Effector memory CD4-positive, alpha-beta T cell (primary cell): Measurements from ENCODE around the gene FGF9.

ENCODE experiments used
- DNase-seq, 3 donors: peaks; one replicate each; pipeline ENCODE4 v3.0.0-alpha.2; 2020
- H3K27ac ChIP-seq: 2 replicates; pipeline ENCODE4 v1.7.0; 2013; ENCODE audit warnings: mild to moderate bottlenecking, low read length, moderate library complexity; ENCODE audit not compliant: insufficient read depth, poor library complexity, severe bottlenecking
- H3K27me3 ChIP-seq: replicated peaks from 2 replicates; pipeline ENCODE4 v1.7.0; 2013; ENCODE audit warnings: mild to moderate bottlenecking, low read length; ENCODE audit not compliant: insufficient read depth, control insufficient read depth, poor library complexity, severe bottlenecking
- H3K36me3 ChIP-seq: 2 replicates; pipeline ENCODE4 v1.7.0; 2013; ENCODE audit warnings: mild to moderate bottlenecking, low read length, moderate library complexity; ENCODE audit not compliant: control insufficient read depth, insufficient read depth
- H3K4me1 ChIP-seq: 2 replicates; pipeline ENCODE4 v1.7.0; 2013; ENCODE audit warnings: low read length, mild to moderate bottlenecking; ENCODE audit not compliant: control insufficient read depth, insufficient read depth, poor library complexity, severe bottlenecking
- H3K4me3 ChIP-seq: 2 replicates; pipeline ENCODE4 v1.7.0; 2013; ENCODE audit warnings: low read length, low read depth, mild to moderate bottlenecking; ENCODE audit not compliant: insufficient read depth, poor library complexity, severe bottlenecking
- H3K9me3 ChIP-seq: 2 replicates; pipeline ENCODE4 v1.7.0; 2013; ENCODE audit warnings: mild to moderate bottlenecking, low read length, moderate library complexity; ENCODE audit not compliant: control insufficient read depth

Gene FGF9

DNA sequence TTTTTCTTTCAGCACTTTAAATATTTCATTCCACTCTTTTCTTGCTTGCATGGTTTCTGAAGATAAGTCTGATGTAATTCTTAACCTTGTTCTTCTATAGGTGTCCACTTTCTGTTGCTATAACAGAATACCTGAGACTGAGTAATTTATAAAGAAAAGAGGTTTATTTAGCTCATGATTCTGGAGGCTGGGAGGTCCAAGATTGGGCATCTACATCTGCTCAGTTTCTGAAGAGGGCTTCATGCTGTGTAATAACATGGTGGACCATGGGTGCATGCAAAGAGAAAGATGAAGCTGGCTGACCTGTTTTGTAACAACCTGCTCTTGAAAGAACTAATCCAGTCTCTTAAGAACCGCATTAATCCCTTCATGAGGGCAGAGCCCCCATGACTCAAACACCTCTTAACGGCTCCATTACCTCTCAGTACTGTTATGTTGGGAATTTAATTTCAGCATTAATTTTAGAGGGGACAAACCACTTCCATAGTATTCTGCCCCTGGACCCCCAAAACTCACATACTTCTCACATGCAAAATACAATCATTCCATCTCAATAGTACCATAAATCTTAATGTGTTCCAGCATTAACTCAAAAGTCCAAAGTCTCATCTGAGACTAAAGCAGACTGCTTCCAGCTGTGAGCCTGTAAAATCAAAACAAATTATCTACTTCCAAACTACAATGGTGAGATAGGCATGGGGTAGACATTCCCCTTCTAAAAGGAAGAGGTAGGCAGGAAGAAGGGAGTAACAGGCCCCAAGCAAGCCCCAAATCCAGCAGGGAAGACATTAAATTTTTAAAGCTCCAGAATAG is 9.6 kb upstream of the FGF9 start:
- H3K9me3 ChIP-seq, result no peaks in the 10 kb centered on the region
- no peak overlapping the region for H3K27ac ChIP-seq
- H3K4me3 ChIP-seq, result no peak overlapping the region
- no peak for DNase-seq
- H3K27me3 ChIP-seq, result no peaks in the 10 kb centered on the region
- H3K4me1 ChIP-seq, result no peaks in the 10 kb centered on the region
- no peaks in the 10 kb centered on the region for H3K36me3 ChIP-seq

DNA sequence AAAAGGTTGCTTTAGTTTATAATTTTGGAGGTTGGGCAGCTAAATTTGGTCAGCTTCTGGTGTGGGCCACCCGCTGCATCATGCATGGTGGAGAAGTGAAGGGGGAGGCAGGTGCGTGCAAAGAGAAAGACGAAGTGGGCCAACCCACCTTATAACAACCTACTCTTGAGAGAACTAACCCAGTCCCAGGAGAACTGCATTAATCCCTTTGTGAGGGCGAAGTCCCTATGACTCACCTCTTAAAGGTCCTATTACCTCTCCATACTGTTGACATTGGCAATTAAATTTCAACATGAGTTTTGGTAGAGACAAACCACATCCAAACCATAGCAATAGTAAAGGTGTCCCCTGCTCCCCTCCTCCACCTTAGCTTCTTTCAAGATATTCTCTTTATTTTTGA is 7.7 kb upstream of the FGF9 start:
- Histone ChIP-seq H3K36me3 (no peaks in the 10 kb centered on the region), H3K4me1 (no peaks in the 10 kb centered on the region), H3K27ac (no peak overlapping the region), H3K27me3 (no peaks in the 10 kb centered on the region), H3K9me3 (no peaks in the 10 kb centered on the region), H3K4me3 (no peak overlapping the region)
- no peak for DNase-seq

DNA sequence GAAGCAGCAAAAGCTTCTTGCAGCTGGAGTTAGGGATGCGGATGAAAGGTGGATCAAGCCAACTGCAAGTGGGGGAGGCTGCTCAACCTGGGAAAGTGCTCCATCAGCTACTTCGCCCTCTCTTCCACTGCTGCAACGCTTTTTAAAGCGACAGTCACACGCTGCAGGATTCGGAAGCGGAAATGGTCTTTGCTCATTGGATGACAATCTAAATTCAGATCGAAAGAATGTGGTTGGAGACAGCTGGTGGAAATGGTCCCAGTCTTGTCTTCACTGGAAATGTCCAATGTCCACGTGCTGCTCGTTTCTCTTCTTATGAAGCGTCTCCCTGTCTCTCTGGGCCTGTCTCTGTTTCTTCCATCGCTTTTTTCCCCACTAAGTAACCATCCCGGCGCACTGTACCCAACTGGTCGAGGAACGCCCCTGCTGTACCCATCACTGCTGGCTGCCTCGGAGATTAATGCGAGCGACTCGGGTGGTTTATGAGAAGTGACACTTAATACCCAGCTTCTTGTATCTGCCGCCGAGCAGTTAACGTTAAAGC is 2.1 kb upstream of the FGF9 start:
- DNase-seq, result no peak
- no peaks in the 10 kb centered on the region for H3K36me3 ChIP-seq
- H3K4me1 ChIP-seq, result peaks cover 32% of the 10 kb centered on the region
- no peak overlapping the region for H3K27ac ChIP-seq
- no peaks in the 10 kb centered on the region for H3K27me3 ChIP-seq
- peak overlapping the region; percentile 80 for H3K4me3 ChIP-seq
- H3K9me3 ChIP-seq, result no peaks in the 10 kb centered on the region

DNA sequence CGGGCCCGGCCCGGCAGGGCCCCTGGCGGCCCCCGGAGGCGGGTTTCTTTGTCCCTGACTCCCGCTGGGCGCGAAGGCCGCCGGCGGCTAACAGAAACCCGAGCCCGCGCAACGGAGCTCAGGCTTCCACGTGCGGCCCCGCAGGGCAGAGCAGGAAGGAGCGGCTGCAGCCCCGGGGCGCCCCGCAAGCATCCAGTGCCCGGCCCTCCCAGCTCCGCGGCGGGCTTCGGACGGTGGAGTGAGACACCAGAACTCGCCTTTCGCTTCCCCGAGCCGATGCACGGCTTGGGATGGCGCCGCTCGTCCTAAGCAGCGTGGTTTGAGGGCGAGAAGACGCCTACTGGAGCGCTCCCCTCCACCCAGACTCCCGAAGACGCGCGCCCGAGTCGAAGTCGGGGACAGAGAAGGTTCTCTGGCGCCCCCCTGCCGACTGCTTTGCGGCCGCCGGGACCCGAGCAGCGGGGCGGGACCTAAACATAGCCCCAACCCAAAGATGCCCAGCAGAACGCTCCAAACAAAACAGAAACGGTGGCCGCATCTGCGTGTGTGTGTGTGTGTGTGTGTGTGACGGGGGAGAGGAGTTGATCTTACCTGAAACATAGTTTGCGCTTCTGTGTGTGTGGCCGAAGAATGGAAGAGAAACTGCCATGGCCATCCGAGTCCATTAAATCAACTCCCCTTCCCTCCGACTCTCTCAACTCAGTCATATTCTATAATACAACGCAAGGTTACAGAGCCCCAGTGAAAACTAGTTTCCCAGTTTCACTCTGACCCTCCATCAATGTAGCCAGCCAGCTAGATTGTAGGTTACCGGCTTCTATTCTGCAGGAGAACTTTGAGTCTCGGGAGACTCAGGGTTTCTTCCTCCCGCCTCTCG is 629 bp upstream of the FGF9 start:
- peak overlapping the region; percentile 80 for H3K4me3 ChIP-seq
- H3K9me3 ChIP-seq, result no peaks in the 10 kb centered on the region
- peaks cover 32% of the 10 kb centered on the region for H3K4me1 ChIP-seq
- no peaks in the 10 kb centered on the region for H3K27me3 ChIP-seq
- no peak overlapping the region for H3K27ac ChIP-seq
- DNase-seq, result peak in 2 of 3 donors; percentile 14 to 39
- H3K36me3 ChIP-seq, result no peaks in the 10 kb centered on the region

DNA sequence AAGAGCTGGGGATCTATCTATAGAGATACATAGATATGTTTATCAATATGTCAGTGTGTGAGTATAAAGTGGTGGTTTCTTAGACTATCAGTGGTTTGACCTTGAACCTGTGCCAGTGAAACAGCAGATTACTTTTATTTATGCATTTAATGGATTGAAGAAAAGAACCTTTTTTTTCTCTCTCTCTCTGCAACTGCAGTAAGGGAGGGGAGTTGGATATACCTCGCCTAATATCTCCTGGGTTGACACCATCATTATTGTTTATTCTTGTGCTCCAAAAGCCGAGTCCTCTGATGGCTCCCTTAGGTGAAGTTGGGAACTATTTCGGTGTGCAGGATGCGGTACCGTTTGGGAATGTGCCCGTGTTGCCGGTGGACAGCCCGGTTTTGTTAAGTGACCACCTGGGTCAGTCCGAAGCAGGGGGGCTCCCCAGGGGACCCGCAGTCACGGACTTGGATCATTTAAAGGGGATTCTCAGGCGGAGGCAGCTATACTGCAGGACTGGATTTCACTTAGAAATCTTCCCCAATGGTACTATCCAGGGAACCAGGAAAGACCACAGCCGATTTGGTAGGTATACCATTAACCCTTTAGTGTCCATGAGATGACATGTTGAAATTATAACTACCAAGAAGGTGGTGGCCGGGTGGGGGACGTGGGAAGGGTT is 880 bp downstream of the FGF9 start:
- Histone ChIP-seq H3K36me3 (no peaks in the 10 kb centered on the region), H3K27ac (no peak overlapping the region), H3K27me3 (peaks cover 5% of the 10 kb centered on the region), H3K4me3 (peak overlapping the region; percentile 80), H3K9me3 (no peaks in the 10 kb centered on the region), H3K4me1 (peaks cover 37% of the 10 kb centered on the region)
- no peak for DNase-seq

DNA sequence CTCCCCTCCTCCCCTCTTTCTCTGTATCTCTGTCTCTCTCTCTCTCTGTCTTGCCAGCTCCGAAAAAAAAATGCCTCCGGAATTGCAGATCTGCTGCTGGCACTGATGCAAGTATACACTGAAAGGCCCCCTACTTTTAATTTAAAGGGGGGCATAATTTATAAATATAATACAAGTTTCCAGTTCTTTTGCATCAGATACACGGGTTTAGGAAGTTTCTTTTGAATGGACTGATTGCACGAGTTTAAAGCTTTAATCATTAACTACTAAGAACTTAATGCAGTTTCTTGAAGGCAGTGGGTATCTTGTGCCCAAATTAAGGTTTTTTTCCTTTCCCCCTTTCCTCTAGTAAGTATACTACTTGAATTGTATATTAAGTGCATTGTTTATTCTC is 1.4 kb downstream of the FGF9 start:
- Histone ChIP-seq H3K9me3 (no peaks in the 10 kb centered on the region), H3K27ac (no peak overlapping the region), H3K4me1 (peaks cover 37% of the 10 kb centered on the region), H3K27me3 (peaks cover 5% of the 10 kb centered on the region), H3K4me3 (peak overlapping the region; percentile 86), H3K36me3 (no peaks in the 10 kb centered on the region)
- no peak for DNase-seq

DNA sequence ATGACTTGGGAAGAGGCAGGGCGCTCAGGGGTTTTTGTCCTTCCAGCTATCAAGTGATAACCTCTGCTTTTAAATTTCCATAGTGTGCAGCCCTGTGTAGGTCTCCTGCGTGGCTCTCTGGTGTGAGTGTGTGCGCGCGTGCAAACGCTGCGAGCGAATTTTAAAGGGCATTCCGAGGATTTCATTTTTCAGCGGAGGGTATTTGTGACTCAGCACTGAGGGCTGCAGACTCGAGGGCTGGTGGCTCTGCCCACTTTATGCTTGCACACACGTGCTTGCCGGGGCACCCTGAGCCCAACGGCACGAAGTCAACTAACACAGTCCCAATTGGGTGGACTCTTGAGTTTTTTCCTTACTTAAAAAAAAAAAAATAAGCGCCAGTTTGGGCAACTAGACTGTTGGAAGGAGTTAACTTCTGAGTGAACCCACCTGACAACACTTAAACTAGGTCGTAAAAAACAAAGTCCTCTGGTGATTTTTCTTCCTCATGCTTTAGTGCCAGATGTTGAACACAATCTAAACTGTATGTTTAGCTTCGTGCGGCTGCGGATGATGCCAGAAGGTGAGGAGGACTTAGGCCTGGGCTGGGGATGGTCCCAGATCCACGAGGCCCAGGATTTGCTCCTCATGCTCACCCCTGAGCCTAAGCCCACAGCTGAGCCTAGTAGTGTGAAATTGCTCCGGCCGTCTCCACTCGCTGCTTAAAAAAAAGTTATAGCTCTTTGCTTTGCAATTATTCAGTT is 2.1 kb downstream of the FGF9 start:
- H3K36me3 ChIP-seq, result no peaks in the 10 kb centered on the region
- no peaks in the 10 kb centered on the region for H3K9me3 ChIP-seq
- H3K27ac ChIP-seq, result no peak overlapping the region
- H3K4me1 ChIP-seq, result peaks cover 37% of the 10 kb centered on the region
- H3K4me3 ChIP-seq, result peak overlapping the region; percentile 86
- DNase-seq, result no peak
- peaks cover 5% of the 10 kb centered on the region for H3K27me3 ChIP-seq

DNA sequence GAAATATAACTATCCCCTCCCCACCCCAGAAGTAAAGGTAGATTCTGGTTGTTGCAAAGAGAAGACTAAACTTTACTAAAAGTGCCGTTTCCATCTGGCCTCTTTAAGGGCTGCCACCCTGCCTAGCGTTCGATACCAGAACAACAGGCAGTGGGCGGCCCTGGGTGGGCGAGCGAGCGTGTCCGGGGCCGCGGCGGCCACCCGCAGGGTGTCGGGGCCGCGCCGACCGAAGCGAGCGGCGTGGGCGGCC is 2.6 kb downstream of the FGF9 start:
- Histone ChIP-seq H3K4me1 (peaks cover 37% of the 10 kb centered on the region), H3K27ac (no peak overlapping the region), H3K36me3 (no peaks in the 10 kb centered on the region), H3K4me3 (peak overlapping the region; percentile 86), H3K27me3 (peaks cover 5% of the 10 kb centered on the region), H3K9me3 (no peaks in the 10 kb centered on the region)
- no peak for DNase-seq

DNA sequence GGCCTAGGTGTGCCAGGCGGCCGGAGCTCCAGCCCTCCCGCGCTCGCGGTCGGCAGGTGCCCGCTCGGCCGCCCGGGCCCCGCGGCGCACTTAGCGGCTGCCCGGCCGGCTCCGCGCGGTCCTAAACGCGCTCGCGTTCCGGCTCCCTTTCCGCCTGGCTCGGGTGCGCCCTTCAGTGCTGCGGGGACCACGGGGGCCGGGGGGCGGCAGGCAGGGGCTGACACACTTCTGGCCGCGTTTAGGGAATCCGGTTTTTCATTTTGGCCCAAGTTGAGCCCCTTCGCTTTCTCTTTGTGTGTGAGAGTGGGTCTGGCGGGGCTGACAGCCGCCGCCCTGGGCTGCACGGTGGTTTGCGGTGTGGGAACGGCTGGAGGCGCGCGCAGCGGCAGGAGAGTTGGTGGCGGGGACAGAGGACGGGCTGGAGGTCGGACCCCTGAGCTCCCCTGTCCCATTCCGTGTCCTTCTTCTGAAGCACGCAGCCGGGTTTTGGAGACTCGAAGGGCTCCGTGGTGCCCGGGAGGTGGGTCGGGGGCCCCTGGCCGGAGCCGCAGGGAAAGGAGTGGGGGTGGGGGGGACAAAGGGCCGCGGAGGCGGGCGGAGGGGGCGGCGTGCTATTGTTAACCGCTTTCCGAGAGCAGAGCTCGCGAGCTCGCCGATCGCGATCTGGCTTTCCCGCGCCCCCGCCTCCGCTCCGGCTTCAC is 3.1 kb downstream of the FGF9 start:
- Histone ChIP-seq H3K27me3 (peaks cover 5% of the 10 kb centered on the region), H3K4me1 (peaks cover 37% of the 10 kb centered on the region)
- DNase-seq, result peak in 1 of 3 donors; percentile 1

More for the DNA sequence above, 3.1 kb downstream of the FGF9 start:
- Histone ChIP-seq H3K9me3 (no peaks in the 10 kb centered on the region), H3K36me3 (no peaks in the 10 kb centered on the region), H3K27ac (peak overlapping the region; percentile 16), H3K4me3 (peak overlapping the region; percentile 86)
